Lower leg skin (tissue), 3 donors: ENCODE data around the gene MYO1H.

Source experiments
- POLR2A ChIP-seq, 2 donors: fragments of 450-650 bp; IDR thresholded peaks; one replicate each; pipeline ENCODE4 v1.6.1; 2016 to 2017; ENCODE audit warnings: antibody characterized with exemption in 2 of 2, mild to moderate bottlenecking in 1 of 2, moderate library complexity in 1 of 2
- TF ChIP-seq, protein P1 (sequence below), 3 donors: fragments of 450-650 bp; IDR thresholded peaks; one replicate each; pipeline ENCODE4 v1.5.1; 2016; ENCODE audit warnings: antibody characterized with exemption in 3 of 3, mild to moderate bottlenecking in 3 of 3, moderate library complexity in 2 of 3

- TF ChIP-seq, protein P1, sequence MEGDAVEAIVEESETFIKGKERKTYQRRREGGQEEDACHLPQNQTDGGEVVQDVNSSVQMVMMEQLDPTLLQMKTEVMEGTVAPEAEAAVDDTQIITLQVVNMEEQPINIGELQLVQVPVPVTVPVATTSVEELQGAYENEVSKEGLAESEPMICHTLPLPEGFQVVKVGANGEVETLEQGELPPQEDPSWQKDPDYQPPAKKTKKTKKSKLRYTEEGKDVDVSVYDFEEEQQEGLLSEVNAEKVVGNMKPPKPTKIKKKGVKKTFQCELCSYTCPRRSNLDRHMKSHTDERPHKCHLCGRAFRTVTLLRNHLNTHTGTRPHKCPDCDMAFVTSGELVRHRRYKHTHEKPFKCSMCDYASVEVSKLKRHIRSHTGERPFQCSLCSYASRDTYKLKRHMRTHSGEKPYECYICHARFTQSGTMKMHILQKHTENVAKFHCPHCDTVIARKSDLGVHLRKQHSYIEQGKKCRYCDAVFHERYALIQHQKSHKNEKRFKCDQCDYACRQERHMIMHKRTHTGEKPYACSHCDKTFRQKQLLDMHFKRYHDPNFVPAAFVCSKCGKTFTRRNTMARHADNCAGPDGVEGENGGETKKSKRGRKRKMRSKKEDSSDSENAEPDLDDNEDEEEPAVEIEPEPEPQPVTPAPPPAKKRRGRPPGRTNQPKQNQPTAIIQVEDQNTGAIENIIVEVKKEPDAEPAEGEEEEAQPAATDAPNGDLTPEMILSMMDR (IDR thresholded peaks at IDR 0.05): no peak
- no peak for TF ChIP-seq POLR2A (IDR thresholded peaks at IDR 0.05)
Observed at GRCh38 chr12:109467978-109468676, 120.4 kb downstream of the MYO1H start.
